SH-SY5Y (cell line): ENCODE results near the gene ZCCHC24.

ENCODE experiments used
- GATA2 ChIP-seq: IDR thresholded peaks from 2 replicates; pipeline ENCODE4 v1.6.1; 2011; ENCODE audit warnings: mild to moderate bottlenecking, low read depth, low read length
- GATA3 ChIP-seq: IDR thresholded peaks from 2 replicates; pipeline ENCODE4 v1.6.1; 2011; ENCODE audit warnings: low read depth, mild to moderate bottlenecking, low read length, moderate library complexity

GRCh38 chr10:79349766-79350406 lies 95.5 kb downstream of the ZCCHC24 start:
- TF ChIP-seq GATA3: no peak
- no peak for TF ChIP-seq GATA2
